ENCODE data around the gene MACIR.

Gene MACIR

DNA sequence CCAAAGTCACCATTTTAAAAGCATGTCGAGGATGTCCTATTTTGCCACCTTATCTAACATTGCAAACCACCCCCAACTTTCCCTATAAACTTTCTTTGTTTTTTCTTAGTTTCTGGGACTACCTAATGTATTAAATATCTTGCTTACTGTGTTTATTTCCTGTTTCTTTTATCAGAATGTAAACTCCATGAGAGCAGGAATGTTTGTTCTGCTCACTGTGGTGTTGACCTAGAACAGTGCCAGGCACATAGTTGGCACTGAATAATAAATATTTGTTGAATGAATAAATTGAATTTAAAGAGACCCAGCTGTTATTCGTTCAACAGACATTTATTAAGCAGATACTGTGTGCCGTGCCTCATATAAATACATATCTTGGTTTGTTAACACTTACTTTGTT lies 35.2 kb downstream of the MACIR start:
- no peak for DNase-seq

DNA sequence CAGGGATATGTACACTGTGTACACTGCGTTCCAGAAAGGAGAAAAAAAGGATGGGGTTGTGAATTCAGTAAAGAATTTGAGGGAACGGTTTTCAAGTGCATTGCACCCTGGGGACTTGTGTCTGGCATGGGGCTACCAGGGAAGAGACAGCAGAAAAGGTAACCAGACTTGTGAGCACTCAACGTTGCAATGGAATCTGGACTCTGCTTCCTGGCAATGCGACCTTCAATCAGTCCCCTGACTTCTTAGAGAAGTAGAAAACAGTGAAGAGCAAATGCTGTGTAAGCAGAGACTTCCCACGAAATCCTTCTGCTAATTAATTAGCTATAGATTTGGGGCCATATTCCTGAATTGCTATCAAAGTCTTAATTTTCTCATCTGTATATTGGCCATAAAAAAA lies 36.3 kb downstream of the MACIR start:
- DNase-seq, result no peak

DNA sequence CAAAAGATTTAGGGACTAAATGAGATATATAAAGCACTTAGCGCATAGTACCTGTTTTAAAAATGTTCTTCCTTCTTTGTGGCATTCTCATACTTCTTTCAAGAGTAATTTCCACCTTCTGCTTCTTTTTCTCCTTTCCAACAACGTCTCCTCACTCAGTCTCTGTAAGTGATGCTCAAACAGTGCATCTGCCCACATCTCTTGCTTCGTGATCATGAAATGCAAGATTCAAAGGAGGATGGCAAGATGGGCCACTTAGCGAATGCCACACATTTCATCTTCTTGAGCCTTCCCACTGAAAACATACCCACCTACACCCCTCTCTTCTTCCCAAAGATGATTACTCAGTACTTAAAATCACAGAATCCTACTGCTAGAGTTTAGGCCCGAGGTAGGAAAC lies 36.9 kb downstream of the MACIR start:
- no peak for DNase-seq

DNA sequence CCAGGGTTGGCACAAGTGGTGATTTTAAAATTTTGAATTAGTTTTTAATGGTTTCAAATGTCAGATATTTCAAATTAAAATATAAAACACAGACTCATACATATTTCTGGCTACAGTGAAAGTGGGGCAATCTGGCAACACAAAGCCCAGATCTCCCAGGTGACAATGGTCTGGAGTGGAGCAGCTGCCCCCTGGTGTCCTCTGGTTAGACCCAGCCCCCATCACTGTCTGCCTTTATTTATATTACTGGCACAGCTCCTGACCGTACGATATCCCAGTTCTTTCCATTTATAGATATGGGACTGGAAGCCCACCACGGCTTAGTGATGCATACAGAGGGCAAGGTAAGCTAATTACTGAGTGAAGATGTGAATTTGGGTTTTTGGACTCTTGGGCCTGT lies 37.3 kb downstream of the MACIR start:
- no peak for DNase-seq

DNA sequence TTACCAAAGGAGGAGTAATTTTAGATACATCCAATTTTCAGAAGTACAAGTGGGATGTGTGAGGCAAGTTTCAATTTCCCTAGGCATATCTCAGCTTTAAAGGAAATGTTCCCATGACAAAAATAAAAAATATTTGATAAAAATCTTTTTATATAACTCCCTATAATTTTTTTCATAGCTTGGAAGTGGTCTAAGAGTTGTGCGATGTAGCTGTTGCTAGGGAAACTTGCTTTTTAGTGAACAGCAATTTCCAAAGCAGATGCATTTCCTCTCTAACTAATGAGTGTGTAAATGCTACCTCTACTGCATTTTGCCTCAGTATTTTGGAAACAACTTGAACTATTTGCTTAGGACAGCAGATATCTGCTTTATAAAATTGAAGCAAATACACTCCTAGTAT lies 39.6 kb downstream of the MACIR start:
- DNase-seq, result no peak

DNA sequence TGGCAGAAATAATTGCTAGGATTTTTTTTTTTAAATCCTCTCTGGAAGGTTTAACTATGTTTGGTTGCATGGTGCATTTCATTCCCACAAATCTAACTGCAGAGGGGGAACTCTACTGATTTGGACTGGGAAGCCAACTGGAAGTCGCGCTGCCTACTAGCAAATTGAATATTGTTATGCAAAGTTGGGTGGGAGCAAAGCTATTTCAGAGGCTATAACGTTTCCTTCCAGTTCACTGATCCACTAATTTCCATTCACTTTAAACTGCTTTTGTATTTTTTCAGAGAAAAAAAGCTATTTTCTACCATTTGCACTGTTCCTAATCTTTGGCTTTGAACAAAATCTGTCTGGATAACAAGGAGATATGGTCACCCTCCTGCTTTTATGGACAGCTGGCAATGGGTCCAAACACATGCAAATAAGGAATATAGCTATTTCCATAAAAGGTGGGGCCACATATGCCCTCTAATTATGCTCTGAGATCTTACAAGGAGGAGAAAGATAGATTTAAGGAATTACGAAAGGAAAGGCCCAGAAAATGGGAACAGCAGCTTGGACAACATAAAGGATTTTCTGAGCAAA lies 40.1 kb downstream of the MACIR start:
- DNase-seq, result no peak

DNA sequence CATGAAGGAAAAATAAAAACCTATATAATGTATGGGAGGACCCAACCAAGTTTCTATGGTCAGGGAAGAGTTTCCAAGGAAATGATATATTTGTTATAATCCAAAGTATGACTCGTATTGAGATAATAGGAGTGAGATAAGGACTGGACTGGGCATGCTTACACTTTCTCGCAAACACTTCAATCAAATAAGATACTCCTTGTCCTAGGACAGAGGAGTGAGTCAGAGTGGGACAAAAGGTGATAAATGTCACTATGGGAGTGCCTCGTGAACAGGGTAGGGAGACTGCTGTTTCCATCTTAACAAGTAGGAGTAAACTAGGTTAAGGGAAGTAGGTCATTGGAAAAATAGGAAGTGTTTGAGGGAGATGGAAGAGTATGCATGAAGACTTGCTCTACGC lies 47.2 kb downstream of the MACIR start:
- DNase-seq, result no peak

DNA sequence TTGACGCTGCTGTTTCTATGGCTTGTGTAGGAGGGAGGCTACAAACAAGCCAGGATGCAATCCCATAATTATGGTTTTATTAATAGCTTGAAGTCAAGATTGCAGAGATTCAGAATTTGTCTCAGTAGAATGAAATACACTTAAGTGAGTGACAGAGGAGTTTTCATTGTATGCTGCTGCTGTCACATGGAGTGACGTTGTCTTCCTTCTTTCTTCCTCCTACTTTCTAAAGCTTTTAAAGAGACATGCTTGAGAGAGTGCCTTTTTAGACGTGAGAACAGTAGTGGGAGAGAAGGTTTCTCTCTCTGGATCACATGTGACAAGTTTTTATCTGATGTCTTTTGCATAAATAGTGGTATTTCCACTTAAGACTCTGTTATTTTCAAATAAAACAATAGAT lies 48.9 kb downstream of the MACIR start:
- no peak for DNase-seq

DNA sequence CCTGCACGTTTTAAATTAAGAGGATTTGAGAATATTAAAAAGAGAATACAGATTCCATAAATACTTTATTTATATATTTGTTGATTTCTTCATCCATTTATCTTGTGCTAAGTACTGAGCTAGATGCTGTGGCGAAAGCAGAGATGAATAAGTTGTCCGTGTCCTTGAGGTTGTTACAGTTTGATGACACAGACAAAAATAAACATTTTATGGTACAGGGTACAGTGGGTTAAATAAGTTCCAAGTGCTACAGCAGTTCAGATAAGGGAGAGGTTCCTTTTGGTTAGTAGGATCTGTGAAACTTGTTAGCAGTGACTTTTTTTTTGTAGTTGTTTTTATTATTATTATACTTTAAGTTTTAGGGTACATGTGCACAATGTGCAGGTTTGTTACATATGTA lies 50.2 kb downstream of the MACIR start:
- DNase-seq, result no peak

DNA sequence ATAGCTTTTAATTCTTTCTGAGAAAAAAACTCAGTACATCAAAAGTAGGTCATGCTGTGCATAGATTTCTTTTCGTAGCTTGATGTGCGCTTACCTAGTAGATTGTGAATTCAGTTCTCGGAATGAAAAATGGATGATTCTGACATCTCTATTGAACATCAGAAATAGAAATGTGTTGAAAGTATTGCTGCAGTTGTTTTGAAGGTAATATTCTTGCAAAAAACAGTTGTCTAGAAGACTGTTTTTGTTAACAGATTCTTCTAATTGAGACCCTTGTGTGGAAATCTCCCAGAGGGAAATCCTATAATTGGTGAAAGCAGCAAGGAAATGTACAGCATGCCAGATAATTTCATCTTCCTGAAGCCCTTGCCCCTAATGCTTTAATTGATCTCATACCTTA lies 54.5 kb downstream of the MACIR start:
- no peak for DNase-seq

DNA sequence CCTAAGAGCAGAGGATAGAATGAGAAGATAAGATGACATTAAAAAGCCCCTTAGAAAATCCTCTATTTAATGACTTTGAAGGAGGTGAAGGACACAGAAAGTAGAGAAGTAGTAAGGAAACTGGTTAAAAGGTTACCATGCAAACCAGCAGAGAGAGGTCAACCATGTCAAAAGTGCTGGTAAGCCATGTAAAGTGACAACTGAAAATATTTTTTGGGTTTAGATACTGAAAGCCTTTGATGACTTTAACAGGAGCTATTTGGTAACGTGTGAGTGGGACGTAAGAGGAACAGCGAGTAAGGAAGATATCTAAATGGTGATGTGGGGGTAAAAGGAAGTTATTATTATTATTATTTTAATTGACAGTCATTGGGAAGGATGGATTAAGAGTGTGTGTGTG lies 56.9 kb downstream of the MACIR start:
- no peak for DNase-seq

DNA sequence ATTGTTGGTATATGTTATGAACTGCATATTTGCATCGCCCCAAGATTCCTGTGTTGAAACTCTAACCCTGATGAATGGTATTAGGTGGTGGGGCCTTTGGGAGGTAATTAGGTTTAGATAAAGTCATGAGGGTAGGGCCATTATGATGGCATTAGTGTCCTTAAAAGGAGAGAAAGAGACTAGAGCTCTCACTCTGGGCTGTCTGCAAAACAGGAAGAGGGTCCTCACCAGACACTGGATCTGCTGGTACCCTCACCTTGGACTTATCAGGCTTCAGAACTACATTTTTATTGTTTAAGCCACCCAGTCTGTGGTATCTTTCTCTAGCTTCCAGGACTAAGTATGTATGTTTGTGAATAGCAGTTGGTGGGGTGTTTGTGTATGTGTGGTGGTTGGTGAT lies 68.9 kb downstream of the MACIR start:
- no peak for DNase-seq

DNA sequence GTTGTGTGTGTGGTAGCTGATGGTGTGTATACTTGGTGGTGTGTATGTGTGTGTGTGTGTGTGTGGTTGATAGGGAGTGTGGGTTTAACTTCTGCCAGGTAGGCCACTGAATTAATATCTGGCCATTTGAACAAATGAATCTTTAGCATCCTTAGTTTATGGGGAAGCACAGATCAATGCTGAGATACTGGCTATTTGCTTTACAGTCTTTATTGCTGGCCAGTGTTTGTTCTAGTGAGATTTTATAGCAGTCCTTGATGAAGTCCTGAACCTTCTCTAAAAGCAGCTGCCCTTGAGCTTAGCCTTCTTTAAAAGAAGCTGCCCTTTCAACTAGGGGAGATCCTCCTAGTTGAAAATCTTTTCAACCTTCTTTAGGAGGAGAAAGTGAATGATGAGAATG lies 69.3 kb downstream of the MACIR start:
- DNase-seq, result no peak
